Panc1 (cell line): ENCODE measurements around the gene HSDL1. TPM values are rescaled to one million over a fixed set of nuclear protein-coding genes. Genes with fewer than 3 reads are reported as not detected.

Experiments used
- ATAC-seq: fragments of 200-7000 bp; cut with Tn5 transposase; 2 replicates; pipeline ENCODE4 v1.9.1; 2020; ENCODE audit warnings: mild to moderate bottlenecking, moderate library complexity
- BruUV-seq: library from RNA; stranded (reverse); fragments of 400-500 nt; replicated peaks from 2 replicates; lab custom pipeline; 2021; lab: Mats Ljungman, UMichigan
- CTCF ChIA-PET: fragments of 300-600 bp; sonication (Branson Sonifier 250); formaldehyde crosslinking; loops from one replicate; lab custom pipeline; 2022; ENCODE audit warnings: antibody characterized with exemption; lab: Charles Lee
- POLR2A ChIA-PET: fragments of 300-600 bp; sonication (Branson Sonifier 250); formaldehyde crosslinking; loops from one replicate; lab custom pipeline; 2022; ENCODE audit warnings: antibody characterized with exemption; lab: Charles Lee
- DNase-seq: peaks from one replicate; pipeline ENCODE4 v3.0.0-alpha.2; 2010; ENCODE audit warnings: low read depth, low spot score
- H3K27ac ChIP-seq: 2 replicates; pipeline ENCODE4 v1.5.1; 2011; ENCODE audit warnings: mild to moderate bottlenecking, low read length, inconsistent platforms
- H3K27me3 ChIP-seq: fragments of 200-500 bp; sonication (Bioruptor generic); 2 replicates; pipeline ENCODE4 v1.6.0; 2014; ENCODE audit warnings: low read length, inconsistent platforms; ENCODE audit not compliant: control insufficient read depth, insufficient read depth
- H3K36me3 ChIP-seq: fragments of 200-500 bp; sonication (Bioruptor generic); 2 replicates; pipeline ENCODE4 v1.5.1; 2014; ENCODE audit warnings: inconsistent platforms, mild to moderate bottlenecking, low read length, moderate library complexity; ENCODE audit not compliant: control insufficient read depth, insufficient read depth
- H3K4me1 ChIP-seq: 2 replicates; pipeline ENCODE4 v1.5.1; 2011; ENCODE audit warnings: inconsistent platforms, mild to moderate bottlenecking, low read length, moderate library complexity; ENCODE audit not compliant: control insufficient read depth, insufficient read depth
- H3K4me3 ChIP-seq, 2 experiments: 2 replicates each; pipeline ENCODE4 v1.5.1; 2011 to 2012; ENCODE audit warnings: low read depth in 2 of 2, low read length in 2 of 2, mild to moderate bottlenecking in 2 of 2, inconsistent platforms in 1 of 2, moderate library complexity in 1 of 2
- H3K9me3 ChIP-seq: fragments of 200-500 bp; sonication (Bioruptor generic); 2 replicates; pipeline ENCODE4 v1.5.1; 2014; ENCODE audit warnings: low read depth, mild to moderate bottlenecking, inconsistent platforms, low read length, moderate library complexity; ENCODE audit not compliant: control insufficient read depth, insufficient read depth
- POLR2AphosphoS5 ChIP-seq: IDR thresholded peaks from 2 replicates; pipeline ENCODE4 v1.6.1; 2012; ENCODE audit warnings: mild to moderate bottlenecking, low read depth, low read length, moderate library complexity
- SIN3A ChIP-seq: IDR thresholded peaks from 2 replicates; pipeline ENCODE4 v1.6.1; 2012; ENCODE audit warnings: low read depth, mild to moderate bottlenecking, low read length, moderate library complexity, borderline replicate concordance; ENCODE audit not compliant: insufficient read depth
- TCF7L2 ChIP-seq: IDR thresholded peaks from 2 replicates; pipeline ENCODE4 v1.6.1; 2011; ENCODE audit warnings: mild to moderate bottlenecking, low read depth, low read length, inconsistent platforms
- in situ Hi-C: cut with HindIII; loops from 2 replicates; pipeline ENCODE4 v1.10.0; 2016; ENCODE audit warnings: low sequenced_read_pairs, low pct_unique_long_range_greater_than_20kb
- intact Hi-C: fragments of 100-400 bp; cut with micrococcal nuclease; formaldehyde crosslinking; loops from one replicate; pipeline ENCODE4 v1.10.0; 2022; ENCODE audit not compliant: unreplicated experiment
- total RNA-seq: library from RNA; stranded (reverse); gene quantifications from one replicate; pipeline ENCODE4 v1.2.1, GENCODE V29; 2021; ENCODE audit not compliant: unreplicated experiment
- TF ChIP-seq, protein P1 (sequence below): fragments of 450-650 bp; IDR thresholded peaks from 2 replicates; pipeline ENCODE4 v1.5.1; 2017; ENCODE audit warnings: mild to moderate bottlenecking
- TF ChIP-seq, protein P2 (sequence below), 2 experiments: IDR thresholded peaks; 2 replicates each; pipeline ENCODE4 v1.6.1; 2011 to 2012; ENCODE audit warnings: low read depth in 2 of 2, control low read depth in 1 of 2, low read length in 1 of 2, mild to moderate bottlenecking in 1 of 2, moderate library complexity in 1 of 2; ENCODE audit not compliant: insufficient read depth in 1 of 2

HSDL1 gene
- total RNA-seq, 1 experiment from 2014 or later, result 24.6 TPM

DNA sequence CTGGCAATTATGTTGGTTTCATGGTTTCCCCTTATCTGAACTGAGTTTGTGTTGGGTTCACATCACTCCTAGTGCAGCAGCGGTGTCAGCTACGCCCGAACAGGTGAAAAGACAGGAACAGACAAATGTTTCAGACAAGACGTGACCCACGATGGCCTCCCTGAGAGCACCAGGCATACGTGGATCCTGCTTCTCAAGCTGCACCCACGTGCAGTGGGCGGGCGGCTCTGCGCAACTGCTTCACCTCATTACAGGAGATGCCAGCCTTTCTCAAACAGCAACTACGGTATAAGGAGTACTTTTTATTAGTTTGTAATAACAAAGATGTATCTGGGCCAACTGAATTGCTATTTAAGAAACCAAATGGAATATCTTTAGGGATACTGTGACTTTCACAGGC, 69.6 kb downstream of the HSDL1 start:
- no peaks in the 10 kb centered on the region for H3K9me3 ChIP-seq
- no peak for ATAC-seq
- TF ChIP-seq SIN3A (no peak), TCF7L2 (no peak), POLR2AphosphoS5 (no peak)
- TF ChIP-seq, protein P1, sequence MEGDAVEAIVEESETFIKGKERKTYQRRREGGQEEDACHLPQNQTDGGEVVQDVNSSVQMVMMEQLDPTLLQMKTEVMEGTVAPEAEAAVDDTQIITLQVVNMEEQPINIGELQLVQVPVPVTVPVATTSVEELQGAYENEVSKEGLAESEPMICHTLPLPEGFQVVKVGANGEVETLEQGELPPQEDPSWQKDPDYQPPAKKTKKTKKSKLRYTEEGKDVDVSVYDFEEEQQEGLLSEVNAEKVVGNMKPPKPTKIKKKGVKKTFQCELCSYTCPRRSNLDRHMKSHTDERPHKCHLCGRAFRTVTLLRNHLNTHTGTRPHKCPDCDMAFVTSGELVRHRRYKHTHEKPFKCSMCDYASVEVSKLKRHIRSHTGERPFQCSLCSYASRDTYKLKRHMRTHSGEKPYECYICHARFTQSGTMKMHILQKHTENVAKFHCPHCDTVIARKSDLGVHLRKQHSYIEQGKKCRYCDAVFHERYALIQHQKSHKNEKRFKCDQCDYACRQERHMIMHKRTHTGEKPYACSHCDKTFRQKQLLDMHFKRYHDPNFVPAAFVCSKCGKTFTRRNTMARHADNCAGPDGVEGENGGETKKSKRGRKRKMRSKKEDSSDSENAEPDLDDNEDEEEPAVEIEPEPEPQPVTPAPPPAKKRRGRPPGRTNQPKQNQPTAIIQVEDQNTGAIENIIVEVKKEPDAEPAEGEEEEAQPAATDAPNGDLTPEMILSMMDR, result no peak
- TF ChIP-seq, protein P2, sequence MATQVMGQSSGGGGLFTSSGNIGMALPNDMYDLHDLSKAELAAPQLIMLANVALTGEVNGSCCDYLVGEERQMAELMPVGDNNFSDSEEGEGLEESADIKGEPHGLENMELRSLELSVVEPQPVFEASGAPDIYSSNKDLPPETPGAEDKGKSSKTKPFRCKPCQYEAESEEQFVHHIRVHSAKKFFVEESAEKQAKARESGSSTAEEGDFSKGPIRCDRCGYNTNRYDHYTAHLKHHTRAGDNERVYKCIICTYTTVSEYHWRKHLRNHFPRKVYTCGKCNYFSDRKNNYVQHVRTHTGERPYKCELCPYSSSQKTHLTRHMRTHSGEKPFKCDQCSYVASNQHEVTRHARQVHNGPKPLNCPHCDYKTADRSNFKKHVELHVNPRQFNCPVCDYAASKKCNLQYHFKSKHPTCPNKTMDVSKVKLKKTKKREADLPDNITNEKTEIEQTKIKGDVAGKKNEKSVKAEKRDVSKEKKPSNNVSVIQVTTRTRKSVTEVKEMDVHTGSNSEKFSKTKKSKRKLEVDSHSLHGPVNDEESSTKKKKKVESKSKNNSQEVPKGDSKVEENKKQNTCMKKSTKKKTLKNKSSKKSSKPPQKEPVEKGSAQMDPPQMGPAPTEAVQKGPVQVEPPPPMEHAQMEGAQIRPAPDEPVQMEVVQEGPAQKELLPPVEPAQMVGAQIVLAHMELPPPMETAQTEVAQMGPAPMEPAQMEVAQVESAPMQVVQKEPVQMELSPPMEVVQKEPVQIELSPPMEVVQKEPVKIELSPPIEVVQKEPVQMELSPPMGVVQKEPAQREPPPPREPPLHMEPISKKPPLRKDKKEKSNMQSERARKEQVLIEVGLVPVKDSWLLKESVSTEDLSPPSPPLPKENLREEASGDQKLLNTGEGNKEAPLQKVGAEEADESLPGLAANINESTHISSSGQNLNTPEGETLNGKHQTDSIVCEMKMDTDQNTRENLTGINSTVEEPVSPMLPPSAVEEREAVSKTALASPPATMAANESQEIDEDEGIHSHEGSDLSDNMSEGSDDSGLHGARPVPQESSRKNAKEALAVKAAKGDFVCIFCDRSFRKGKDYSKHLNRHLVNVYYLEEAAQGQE (IDR thresholded peaks at IDR 0.05; ENCODE audit: insufficient read depth in 1 of 2, low read depth in 2 of 2, low read length in 1 of 2), result no peak
- POLR2A ChIA-PET, result no interaction called here
- intact Hi-C loops (no loop called here), in situ Hi-C loops (no loop called here)
- H3K4me1 ChIP-seq, result no peaks in the 10 kb centered on the region
- no peaks in the 10 kb centered on the region for H3K27me3 ChIP-seq
- no peak for DNase-seq
- CTCF ChIA-PET, result no interaction called here
- H3K36me3 ChIP-seq, result no peaks in the 10 kb centered on the region; the same call in 1 of the 2 replicates
- no peak overlapping the region for H3K27ac ChIP-seq
- H3K4me3 ChIP-seq, result no peak overlapping the region
- BruUV-seq, result no TSS peak

GRCh38 chr16:84074721-84075120, 70.3 kb downstream of the HSDL1 start:
- Histone ChIP-seq H3K27me3 (no peaks in the 10 kb centered on the region), H3K4me1 (no peaks in the 10 kb centered on the region), H3K36me3 (peaks cover 2% of the 10 kb centered on the region; the same call in 1 of the 2 replicates), H3K27ac (no peak overlapping the region), H3K9me3 (no peaks in the 10 kb centered on the region), H3K4me3 (no peak overlapping the region)
- POLR2A ChIA-PET, result no interaction called here
- in situ Hi-C loops (no loop called here), intact Hi-C loops (no loop called here)
- no peak for ATAC-seq
- no TSS peak for BruUV-seq
- DNase-seq, result no peak
- TF ChIP-seq, protein P1, result no peak
- no peak for TF ChIP-seq SIN3A
- TF ChIP-seq, protein P2 (IDR thresholded peaks at IDR 0.05; ENCODE audit: insufficient read depth in 1 of 2, low read depth in 2 of 2, low read length in 1 of 2), result no peak
- no peak for TF ChIP-seq TCF7L2
- no peak for TF ChIP-seq POLR2AphosphoS5
- CTCF ChIA-PET, result no interaction called here

Other genes with a start within 250 kb of the HSDL1 start
- gene MLYCD, start 246.1 kb downstream of the HSDL1 start, total RNA-seq, result 2.2 TPM
- gene OSGIN1, start 191.9 kb downstream of the HSDL1 start, total RNA-seq, result 4.9 TPM
- 0.33 TPM for gene NECAB2, start 176.9 kb downstream of the HSDL1 start, total RNA-seq
- gene SLC38A8, start 102.4 kb downstream of the HSDL1 start, total RNA-seq, result not detected
- gene MBTPS1, start 28.2 kb downstream of the HSDL1 start, total RNA-seq, result 66.8 TPM
- gene DNAAF1, start 131 bp upstream of the HSDL1 start, total RNA-seq, result not detected
- 31.9 TPM for gene TAF1C, start 41.9 kb upstream of the HSDL1 start, total RNA-seq
- not detected for gene ADAD2, start 46.0 kb upstream of the HSDL1 start, total RNA-seq
- gene KCNG4, start 94.8 kb upstream of the HSDL1 start, total RNA-seq, result not detected
- not detected for gene WFDC1, start 149.7 kb upstream of the HSDL1 start, total RNA-seq
- 0.67 TPM for gene ATP2C2, start 223.4 kb upstream of the HSDL1 start, total RNA-seq